HepG2 (cell line): ENCODE measurements around the gene ELMOD3. TPM values are rescaled to one million over a fixed set of nuclear protein-coding genes. Genes with fewer than 3 reads are reported as not detected.
A peak's percentile ranks its signal among the peaks of the same experiment; 100 is the strongest.

Source experiments
- POLR2G ChIP-seq: fragments of 200-400 bp; formaldehyde crosslinking; IDR thresholded peaks from 2 replicates; pipeline ENCODE4 v1.6.1; 2018; ENCODE audit warnings: mild to moderate bottlenecking, low read depth, low read length, moderate library complexity
- RBFOX2 ChIP-seq: fragments of 200-400 bp; formaldehyde crosslinking; IDR thresholded peaks from 2 replicates; pipeline ENCODE4 v1.6.1; 2017; ENCODE audit warnings: low read depth, mild to moderate bottlenecking, low read length
- SNRNP70 ChIP-seq: fragments of 200-400 bp; formaldehyde crosslinking; IDR thresholded peaks from 2 replicates; pipeline ENCODE4 v1.6.1; 2017; ENCODE audit warnings: mild to moderate bottlenecking, low read depth, low read length, moderate library complexity
- ZNF34 ChIP-seq: sonication (generic); formaldehyde crosslinking; IDR thresholded peaks from 2 replicates; pipeline ENCODE4 v1.4.0; 2020; ENCODE audit warnings: mild to moderate bottlenecking, missing genetic modification reagents, borderline replicate concordance
- ZNF350 ChIP-seq: sonication (generic); formaldehyde crosslinking; IDR thresholded peaks from 2 replicates; pipeline ENCODE4 v1.4.0; 2020; ENCODE audit warnings: mild to moderate bottlenecking, low read depth, missing genetic modification reagents, borderline replicate concordance
- polyA plus RNA-seq, 8 experiments: library from polyadenylated mRNA; depleted of rRNA in 3 of 8; stranded (reverse) in 7 of 8; unstranded in 1 of 8; fragments of >200 nt; fragmentation: Illumina TruSeq in 4 of 8; extraction: Trizol in 4 of 8; gene quantifications; 2 replicates each; pipeline versions ENCODE4 v1.2.1 to v1.2.3, GENCODE V29; 2011 to 2016; ENCODE audit warnings: low read depth in 4 of 8, missing spikeins in 1 of 8, mixed read lengths in 1 of 8; ENCODE audit not compliant: insufficient read depth in 1 of 8
- total RNA-seq, 5 experiments: library from RNA; depleted of rRNA; stranded (reverse); fragments of >200 nt; fragmentation: Illumina TruSeq; extraction: Trizol; gene quantifications; 2 replicates each; pipeline ENCODE4 v1.2.3, GENCODE V29; 2016; ENCODE audit warnings: low read depth in 1 of 5
- TF ChIP-seq, protein P1 (sequence below): sonication (generic); formaldehyde crosslinking; IDR thresholded peaks from 2 replicates; pipeline ENCODE4 v1.5.0; 2020; ENCODE audit warnings: mild to moderate bottlenecking, missing genetic modification reagents, borderline replicate concordance

The ELMOD3 gene
- total and polyA plus RNA-seq, 2 of the 13 experiments (the other 11 are each of a cell fraction or from before 2014, with no cell fraction given), result 13.3 to 19.5 TPM

DNA sequence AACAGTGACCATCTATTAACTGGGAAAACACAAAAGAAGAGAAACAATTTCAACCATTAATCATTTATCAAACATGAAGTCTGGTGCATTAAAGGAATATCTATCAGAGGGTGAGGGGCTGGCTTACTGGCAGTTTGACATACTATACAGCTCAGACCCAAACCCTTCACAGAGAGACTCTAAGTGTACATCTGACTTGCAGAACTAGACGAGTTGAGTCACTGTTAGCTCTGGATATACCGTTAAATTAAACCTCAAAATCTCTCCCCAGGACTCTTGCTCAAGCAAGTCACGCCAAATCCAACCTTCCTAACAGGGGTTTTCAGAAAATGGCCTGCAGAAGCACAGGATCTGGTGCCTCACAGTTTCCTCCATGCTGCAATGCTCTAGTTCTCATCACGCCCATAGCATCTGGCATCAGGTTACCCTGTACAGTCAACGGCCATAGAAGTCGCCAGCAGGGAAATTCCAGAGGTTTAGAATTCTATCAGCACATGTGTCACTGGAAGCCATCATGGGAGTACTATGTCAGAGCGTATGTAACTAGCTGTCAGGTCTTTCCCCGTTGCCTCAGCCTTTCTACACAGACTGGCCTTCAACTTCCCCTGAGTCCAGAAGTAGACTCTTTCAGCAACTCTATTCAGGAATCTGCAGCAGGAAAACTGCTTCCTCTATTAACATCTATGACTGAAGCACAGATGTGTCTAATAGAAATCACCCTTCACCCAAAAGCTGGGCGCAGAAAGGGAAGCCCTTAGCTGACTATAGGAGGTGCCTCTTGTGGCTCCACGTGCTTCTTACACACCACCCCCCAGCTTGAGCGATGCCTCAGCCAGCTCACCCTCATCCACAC, 36.1 kb upstream of the ELMOD3 start (continued):
- TF ChIP-seq, protein P1, sequence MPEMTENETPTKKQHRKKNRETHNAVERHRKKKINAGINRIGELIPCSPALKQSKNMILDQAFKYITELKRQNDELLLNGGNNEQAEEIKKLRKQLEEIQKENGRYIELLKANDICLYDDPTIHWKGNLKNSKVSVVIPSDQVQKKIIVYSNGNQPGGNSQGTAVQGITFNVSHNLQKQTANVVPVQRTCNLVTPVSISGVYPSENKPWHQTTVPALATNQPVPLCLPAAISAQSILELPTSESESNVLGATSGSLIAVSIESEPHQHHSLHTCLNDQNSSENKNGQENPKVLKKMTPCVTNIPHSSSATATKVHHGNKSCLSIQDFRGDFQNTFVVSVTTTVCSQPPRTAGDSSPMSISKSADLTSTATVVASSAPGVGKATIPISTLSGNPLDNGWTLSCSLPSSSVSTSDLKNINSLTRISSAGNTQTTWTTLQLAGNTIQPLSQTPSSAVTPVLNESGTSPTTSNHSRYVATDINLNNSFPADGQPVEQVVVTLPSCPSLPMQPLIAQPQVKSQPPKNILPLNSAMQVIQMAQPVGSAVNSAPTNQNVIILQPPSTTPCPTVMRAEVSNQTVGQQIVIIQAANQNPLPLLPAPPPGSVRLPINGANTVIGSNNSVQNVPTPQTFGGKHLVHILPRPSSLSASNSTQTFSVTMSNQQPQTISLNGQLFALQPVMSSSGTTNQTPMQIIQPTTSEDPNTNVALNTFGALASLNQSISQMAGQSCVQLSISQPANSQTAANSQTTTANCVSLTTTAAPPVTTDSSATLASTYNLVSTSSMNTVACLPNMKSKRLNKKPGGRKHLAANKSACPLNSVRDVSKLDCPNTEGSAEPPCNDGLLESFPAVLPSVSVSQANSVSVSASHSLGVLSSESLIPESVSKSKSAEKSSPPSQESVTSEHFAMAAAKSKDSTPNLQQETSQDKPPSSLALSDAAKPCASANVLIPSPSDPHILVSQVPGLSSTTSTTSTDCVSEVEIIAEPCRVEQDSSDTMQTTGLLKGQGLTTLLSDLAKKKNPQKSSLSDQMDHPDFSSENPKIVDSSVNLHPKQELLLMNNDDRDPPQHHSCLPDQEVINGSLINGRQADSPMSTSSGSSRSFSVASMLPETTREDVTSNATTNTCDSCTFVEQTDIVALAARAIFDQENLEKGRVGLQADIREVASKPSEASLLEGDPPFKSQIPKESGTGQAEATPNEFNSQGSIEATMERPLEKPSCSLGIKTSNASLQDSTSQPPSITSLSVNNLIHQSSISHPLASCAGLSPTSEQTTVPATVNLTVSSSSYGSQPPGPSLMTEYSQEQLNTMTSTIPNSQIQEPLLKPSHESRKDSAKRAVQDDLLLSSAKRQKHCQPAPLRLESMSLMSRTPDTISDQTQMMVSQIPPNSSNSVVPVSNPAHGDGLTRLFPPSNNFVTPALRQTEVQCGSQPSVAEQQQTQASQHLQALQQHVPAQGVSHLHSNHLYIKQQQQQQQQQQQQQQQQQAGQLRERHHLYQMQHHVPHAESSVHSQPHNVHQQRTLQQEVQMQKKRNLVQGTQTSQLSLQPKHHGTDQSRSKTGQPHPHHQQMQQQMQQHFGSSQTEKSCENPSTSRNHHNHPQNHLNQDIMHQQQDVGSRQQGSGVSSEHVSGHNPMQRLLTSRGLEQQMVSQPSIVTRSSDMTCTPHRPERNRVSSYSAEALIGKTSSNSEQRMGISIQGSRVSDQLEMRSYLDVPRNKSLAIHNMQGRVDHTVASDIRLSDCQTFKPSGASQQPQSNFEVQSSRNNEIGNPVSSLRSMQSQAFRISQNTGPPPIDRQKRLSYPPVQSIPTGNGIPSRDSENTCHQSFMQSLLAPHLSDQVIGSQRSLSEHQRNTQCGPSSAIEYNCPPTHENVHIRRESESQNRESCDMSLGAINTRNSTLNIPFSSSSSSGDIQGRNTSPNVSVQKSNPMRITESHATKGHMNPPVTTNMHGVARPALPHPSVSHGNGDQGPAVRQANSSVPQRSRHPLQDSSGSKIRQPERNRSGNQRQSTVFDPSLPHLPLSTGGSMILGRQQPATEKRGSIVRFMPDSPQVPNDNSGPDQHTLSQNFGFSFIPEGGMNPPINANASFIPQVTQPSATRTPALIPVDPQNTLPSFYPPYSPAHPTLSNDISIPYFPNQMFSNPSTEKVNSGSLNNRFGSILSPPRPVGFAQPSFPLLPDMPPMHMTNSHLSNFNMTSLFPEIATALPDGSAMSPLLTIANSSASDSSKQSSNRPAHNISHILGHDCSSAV (CRISPR knock-in tag), result no peak
- TF ChIP-seq RBFOX2, result peak; percentile 70
- peak; percentile 43; the same call in 1 of the 2 replicates for TF ChIP-seq POLR2G
- TF ChIP-seq ZNF34 (CRISPR knock-in tag), result no peak
- no peak for TF ChIP-seq SNRNP70
- TF ChIP-seq ZNF350 (CRISPR knock-in tag), result no peak
